Fibroblast of skin of scalp (primary cell): ENCODE data around the gene RRP9.

Source experiments
- DNase-seq: peaks from one replicate; pipeline ENCODE4 v3.0.0-alpha.2; 2013

The RRP9 gene

DNA sequence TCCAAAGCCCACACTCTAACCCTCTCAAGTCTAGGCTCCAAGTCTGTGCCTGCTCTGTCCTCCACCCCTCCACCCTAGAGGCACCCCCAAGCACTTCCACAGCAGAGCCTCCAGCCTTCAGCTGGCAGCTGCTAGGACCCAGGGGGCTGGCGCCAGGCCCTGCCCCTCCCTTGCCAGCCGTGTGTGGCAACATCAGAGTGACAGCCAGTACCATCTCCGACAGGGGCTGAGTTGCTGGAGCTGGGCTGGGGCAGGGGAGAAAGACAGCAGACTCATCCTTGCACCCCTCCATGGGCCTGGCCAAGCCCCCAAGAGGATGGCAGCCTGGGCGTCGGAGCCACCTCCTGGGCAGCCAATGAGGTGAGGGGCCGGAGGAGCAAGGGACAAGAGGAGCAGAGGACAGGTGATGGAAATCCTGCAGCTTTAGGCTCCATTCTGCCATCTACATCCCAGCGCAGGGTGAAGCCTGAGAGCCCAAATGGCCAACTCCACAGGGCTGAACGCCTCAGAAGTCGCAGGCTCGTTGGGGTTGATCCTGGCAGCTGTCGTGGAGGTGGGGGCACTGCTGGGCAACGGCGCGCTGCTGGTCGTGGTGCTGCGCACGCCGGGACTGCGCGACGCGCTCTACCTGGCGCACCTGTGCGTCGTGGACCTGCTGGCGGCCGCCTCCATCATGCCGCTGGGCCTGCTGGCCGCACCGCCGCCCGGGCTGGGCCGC is 13.6 kb upstream of the RRP9 start, which contains the start of gene GPR62:
Gene GPR62 (plus strand): TSS at position 207 of the 718 bp plus-strand sequence. CDS start 272 bp downstream, at position 479.
- DNase-seq = no peak

DNA sequence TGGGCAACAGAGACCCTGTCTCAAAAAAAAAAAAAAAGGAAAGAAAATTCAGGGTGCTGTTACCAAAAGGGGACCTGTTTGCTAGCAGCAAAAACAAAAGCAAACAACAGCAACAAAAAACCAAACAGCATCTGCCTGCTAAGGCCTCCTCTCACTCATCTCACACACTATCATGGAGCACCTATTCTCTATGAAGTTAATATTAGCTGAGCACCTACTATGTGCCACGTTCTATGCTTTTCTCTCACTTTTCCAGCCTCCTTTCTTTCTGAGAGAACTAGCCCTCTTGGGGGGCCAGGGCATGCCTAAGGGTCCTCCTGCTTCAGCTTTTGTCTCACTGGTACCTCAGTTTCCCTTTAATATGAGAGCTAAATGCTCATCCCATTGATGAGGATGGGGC is 13.0 kb upstream of the RRP9 start:
- DNase-seq = no peak

DNA sequence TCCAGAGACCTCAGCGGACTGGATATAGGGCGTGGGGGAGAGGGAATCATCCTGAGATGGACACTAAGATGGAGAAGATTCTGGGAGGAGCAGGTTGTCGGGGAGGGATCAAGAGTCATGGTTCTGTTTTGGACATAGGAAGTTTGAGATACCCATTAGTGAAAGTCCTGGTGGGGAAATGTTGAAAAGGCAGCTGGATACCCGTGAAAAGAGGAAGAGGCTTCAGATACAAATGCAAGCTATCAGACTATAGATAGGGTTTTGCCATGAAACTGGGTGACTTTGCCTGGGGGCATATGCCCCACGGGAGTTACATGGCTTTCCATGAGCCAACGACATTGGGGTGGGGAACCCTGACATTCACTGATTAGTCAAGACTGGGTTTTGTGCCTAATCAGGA is 12.4 kb upstream of the RRP9 start:
- no peak for DNase-seq

GRCh38 chr3:51953445-51953844 is 11.7 kb upstream of the RRP9 start:
- DNase-seq = peak; percentile 54

DNA sequence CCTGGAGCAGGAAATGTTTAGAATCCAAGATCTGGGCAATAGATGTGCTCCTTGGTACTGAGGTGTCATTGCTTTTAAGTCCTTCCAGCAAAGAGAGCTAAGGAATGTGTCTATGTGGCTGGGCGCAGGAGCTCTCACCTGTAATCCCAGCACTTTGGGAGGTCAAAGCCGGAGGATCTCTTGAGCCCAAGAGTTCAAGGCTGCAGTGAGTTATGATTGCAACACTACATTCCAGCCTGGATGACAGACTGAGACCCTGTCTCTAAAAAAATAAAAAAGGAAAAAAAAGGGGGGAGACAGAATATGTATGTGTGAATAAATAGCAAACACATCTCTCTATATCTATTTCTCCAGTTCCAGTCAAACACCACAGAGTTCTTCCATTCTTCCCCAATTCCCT is 9.2 kb upstream of the RRP9 start:
- DNase-seq = no peak

DNA sequence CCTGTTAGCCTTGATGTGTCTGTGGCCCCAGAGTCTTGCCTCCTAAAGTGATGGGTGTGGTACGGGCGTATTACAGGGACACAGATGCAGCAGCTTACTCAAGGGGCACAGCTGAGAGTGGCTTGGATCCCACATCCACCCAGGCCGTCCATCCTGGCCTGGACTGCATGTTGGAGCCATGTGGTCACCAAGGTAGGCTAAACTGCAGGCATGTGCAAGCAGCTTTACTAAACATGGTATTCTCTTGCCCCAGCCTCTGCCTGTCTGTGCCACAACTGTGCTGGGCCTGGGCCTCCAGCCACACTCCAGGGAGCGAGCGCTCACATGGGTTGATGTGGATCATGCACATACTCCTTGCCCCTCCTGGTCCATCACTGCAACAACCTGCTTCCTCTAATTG is 7.4 kb upstream of the RRP9 start:
- no peak for DNase-seq

GRCh38 chr3:51948016-51948580 is 6.4 kb upstream of the RRP9 start:
- DNase-seq = no peak

DNA sequence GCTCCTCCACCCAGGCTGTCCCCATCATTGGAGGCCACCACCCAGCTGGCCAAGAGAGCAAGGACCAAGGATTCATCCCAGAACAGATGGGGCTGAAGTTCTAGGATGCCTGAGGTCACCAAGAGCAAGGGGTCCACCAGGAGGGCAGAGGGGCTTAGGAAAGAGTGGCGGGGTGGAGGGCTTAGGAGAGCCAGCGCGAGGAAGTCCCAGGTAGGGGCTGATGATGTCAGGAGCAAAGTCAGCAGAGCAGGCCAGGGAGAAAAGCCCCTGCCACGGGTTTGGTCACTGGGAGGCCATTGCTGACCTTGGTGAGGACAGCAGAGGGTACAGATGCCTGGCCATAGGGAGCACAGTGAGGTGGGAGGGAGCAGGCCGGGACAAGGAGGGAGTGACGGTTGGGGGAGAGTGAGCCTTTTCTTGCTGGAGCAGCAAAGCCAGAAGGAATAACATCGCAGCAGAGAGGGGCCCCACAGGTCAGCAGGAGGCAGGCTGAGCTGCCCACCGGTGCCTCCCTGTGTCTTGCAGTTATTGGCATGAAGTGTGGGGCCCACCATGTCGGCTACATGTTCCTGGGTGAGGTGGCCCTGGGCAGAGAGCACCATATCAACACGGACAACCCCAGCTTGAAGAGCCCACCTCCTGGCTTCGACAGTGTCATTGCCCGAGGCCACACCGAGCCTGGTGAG is 5.7 kb upstream of the RRP9 start:
- no peak for DNase-seq

- DNase-seq = no peak
Measured at GRCh38 chr3:51946796-51947195, 5.1 kb upstream of the RRP9 start.

GRCh38 chr3:51945926-51946705 is 4.4 kb upstream of the RRP9 start:
- no peak for DNase-seq

GRCh38 chr3:51945031-51945840 is 3.5 kb upstream of the RRP9 start:
- DNase-seq = no peak

DNA sequence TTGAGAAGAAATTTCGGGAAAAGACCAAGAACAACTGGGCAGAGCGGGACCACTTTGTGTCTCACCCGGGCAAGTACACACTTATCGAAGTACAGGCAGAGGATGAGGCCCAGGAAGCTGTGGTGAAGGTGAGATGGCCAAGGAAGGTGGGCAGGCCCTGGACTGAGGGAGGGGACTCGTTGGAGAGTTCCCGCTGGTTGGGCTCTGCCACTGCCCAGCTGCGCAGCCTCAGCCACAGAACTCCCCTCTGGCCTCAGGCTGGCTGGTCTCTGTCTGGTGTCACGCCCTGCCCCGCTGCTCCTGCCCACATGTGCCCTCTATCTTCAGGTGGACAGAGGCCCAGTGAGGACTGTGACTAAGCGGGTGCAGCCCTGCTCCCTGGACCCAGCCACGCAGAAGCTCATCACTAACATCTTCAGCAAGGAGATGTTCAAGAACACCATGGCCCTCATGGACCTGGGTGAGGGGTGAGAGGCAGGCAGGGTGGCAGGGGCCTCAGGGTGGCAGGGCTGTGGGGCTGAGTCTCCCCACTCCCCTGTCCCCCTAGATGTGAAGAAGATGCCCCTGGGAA is 2.8 kb upstream of the RRP9 start:
- no peak for DNase-seq

DNA sequence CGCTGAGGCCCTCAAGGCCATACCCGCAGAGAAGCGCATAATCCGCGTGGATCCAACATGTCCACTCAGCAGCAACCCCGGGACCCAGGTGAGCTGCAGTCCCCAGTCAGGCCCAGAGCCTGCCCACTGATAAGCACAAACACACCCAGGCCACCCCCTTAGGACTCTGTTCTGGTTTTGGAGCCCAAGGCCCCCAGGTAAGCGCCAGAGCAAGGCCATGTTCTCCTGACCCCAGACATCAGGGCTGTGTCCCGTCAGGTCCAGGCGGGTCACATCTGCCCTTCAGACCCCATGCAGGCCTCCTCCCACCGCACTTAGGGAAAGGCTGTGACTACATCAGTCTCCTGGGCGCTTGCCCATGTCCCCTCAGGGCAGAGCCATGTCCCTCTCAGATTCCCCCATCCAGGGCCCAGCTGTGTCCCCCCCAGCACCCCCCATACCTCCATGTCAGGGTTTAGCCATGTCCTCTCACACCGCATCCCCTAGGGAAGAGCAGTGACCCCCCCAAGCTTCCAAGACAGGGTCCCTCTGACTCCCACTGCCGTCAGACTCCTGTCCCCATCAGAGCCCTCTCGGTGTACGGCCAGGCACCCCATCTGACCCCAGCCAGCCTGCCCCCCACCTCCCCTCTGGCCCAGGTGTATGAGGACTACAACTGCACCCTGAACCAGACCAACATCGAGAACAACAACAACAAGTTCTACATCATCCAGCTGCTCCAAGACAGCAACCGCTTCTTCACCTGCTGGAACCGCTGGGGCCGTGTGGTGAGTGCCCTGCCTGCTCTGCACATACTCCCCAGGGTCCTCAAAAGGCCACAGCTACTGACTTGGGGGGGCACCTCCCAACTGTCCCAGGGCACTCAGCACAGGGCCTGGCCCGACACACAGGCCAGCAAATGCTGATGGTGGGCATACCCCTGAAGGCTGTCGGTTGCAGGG is 2.0 kb upstream of the RRP9 start:
- DNase-seq = no peak

DNA sequence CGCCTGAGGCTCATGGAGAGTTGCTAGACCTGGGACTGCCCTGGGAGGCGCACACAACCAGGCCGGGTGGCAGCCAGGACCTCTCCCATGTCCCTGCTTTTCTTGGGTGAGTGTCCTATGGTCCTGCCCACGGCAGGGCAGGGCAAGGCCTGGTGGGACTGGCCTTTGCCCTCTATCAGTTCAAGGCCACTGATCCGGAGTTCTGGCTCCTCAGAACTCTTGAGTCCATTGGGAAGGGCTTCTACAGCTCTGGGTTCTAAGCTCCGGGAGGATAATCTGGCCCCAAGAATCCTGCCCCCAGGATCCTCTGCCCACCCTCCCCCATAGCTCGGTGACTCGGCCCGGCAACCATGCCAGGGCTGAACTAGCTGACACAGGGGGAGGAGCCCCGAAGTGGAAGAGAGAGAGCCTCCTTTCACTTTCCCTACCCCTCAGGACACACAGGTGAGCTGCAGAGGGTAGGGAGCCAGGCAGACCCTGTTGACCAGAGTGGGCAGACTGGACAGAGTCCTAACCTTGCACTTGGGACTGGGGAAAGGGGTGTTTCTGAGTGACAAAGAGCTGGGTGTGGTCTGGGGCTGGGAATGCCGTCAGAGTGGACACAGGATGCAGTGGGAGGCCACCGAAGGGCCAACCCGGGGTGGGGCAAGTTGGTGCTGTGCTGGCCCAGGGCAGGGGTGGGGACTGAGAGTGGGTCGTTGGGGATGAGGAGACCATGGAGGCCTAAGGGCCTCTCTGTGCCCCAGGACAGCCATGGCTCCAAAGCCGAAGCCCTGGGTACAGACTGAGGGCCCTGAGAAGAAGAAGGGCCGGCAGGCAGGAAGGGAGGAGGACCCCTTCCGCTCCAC is 1.1 kb upstream of the RRP9 start:
- DNase-seq = peak; percentile 72

GRCh38 chr3:51941463-51941797 is 274 bp downstream of the RRP9 start:
- no peak for DNase-seq

DNA sequence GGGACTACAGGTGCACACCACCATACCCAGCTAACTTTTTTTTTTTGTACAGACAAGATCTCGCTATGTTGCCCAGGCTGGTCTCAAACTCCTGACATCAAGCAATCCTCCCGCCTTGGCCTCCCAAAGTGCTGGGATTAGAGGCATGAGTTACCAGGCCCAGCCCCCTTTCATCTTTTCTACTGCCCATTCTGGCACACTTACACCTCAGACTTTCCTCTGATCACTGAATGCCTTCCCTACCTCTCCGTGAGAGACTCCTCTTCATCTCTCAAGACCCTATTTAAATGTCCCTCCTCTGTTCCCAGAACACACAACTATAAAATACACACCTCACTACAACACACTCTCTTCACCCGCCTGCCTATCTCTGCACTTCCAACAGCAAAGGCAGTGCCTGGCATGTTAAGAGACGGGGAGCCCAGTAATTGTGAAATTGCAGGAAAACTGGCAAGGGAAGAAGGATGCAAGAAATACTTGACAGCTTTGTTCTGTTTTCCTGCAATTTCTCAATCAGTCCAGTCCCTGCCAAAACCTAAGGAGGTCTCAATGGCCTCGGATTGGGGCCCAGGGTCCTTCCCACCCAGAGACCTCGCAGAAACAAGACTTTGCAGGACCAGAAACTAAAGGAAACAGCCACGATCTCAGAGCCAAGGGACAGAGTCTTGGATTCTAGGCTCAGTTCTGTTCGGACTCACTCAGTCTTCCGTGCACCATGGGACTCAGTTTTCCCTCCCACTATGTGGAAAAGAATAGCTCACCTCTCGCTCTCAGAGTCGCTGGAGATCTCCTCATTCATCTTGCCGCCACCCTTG is 849 bp downstream of the RRP9 start:
- DNase-seq = no peak

GRCh38 chr3:51938780-51939425 is 2.8 kb downstream of the RRP9 start:
- no peak for DNase-seq
